Skeletal muscle satellite cell (primary cell): ENCODE data around the gene FAM78B.

ENCODE experiments used
- H3K27me3 ChIP-seq: 2 replicates; pipeline ENCODE4 v1.7.0; 2013; ENCODE audit warnings: low read length; ENCODE audit not compliant: control insufficient read depth, insufficient read depth
- H3K36me3 ChIP-seq: 2 replicates; pipeline ENCODE4 v1.7.0; 2013; ENCODE audit warnings: mild to moderate bottlenecking, control low read depth, low read length; ENCODE audit not compliant: insufficient read depth
- H3K4me1 ChIP-seq: 2 replicates; pipeline ENCODE4 v1.7.0; 2013; ENCODE audit warnings: low read length; ENCODE audit not compliant: control insufficient read depth, insufficient read depth
- H3K4me2 ChIP-seq: 2 replicates; pipeline ENCODE4 v1.7.0; 2013; ENCODE audit warnings: mild to moderate bottlenecking, low read length
- H3K4me3 ChIP-seq: 2 replicates; pipeline ENCODE4 v1.7.0; 2013; ENCODE audit warnings: low read length
- H3K9ac ChIP-seq: 2 replicates; pipeline ENCODE4 v1.7.0; 2013; ENCODE audit warnings: mild to moderate bottlenecking, low read depth, low read length, moderate library complexity
- H3K9me3 ChIP-seq: replicated peaks from 2 replicates; pipeline ENCODE4 v1.7.0; 2013; ENCODE audit warnings: mild to moderate bottlenecking, control low read depth, low read length

Gene FAM78B

GRCh38 chr1:166136222-166136621 is 30.6 kb downstream of the FAM78B start:
- no peak overlapping the region for H3K4me3 ChIP-seq
- no peaks in the 10 kb centered on the region for H3K36me3 ChIP-seq
- no peaks in the 10 kb centered on the region for H3K4me1 ChIP-seq
- H3K9me3 ChIP-seq = no peaks in the 10 kb centered on the region
- H3K27me3 ChIP-seq = no peaks in the 10 kb centered on the region
- H3K4me2 ChIP-seq = no peak overlapping the region
- no peak overlapping the region for H3K9ac ChIP-seq

GRCh38 chr1:166133857-166134256 is 32.9 kb downstream of the FAM78B start:
- no peaks in the 10 kb centered on the region for H3K4me1 ChIP-seq
- H3K36me3 ChIP-seq = no peaks in the 10 kb centered on the region
- H3K4me3 ChIP-seq = no peak overlapping the region
- H3K9ac ChIP-seq = no peak overlapping the region
- no peak overlapping the region for H3K4me2 ChIP-seq
- no peaks in the 10 kb centered on the region for H3K27me3 ChIP-seq
- no peaks in the 10 kb centered on the region for H3K9me3 ChIP-seq

GRCh38 chr1:166133276-166133841 is 33.4 kb downstream of the FAM78B start:
- Histone ChIP-seq H3K9me3 (no peaks in the 10 kb centered on the region), H3K4me1 (no peaks in the 10 kb centered on the region), H3K4me3 (no peak overlapping the region), H3K27me3 (no peaks in the 10 kb centered on the region), H3K36me3 (no peaks in the 10 kb centered on the region), H3K9ac (no peak overlapping the region), H3K4me2 (no peak overlapping the region)

- Histone ChIP-seq H3K9me3 (no peaks in the 10 kb centered on the region), H3K4me2 (no peak overlapping the region), H3K36me3 (no peaks in the 10 kb centered on the region), H3K4me1 (no peaks in the 10 kb centered on the region), H3K4me3 (no peak overlapping the region), H3K9ac (no peak overlapping the region), H3K27me3 (no peaks in the 10 kb centered on the region)
Measured at GRCh38 chr1:166132496-166132895, 34.3 kb downstream of the FAM78B start.

GRCh38 chr1:166129006-166129405 is 37.8 kb downstream of the FAM78B start:
- H3K4me2 ChIP-seq = no peak overlapping the region
- H3K4me1 ChIP-seq = no peaks in the 10 kb centered on the region
- H3K9ac ChIP-seq = no peak overlapping the region
- H3K27me3 ChIP-seq = no peaks in the 10 kb centered on the region
- H3K36me3 ChIP-seq = no peaks in the 10 kb centered on the region
- H3K4me3 ChIP-seq = no peak overlapping the region
- H3K9me3 ChIP-seq = no peaks in the 10 kb centered on the region

GRCh38 chr1:166128195-166128594 is 38.6 kb downstream of the FAM78B start:
- Histone ChIP-seq H3K4me1 (no peaks in the 10 kb centered on the region), H3K36me3 (no peaks in the 10 kb centered on the region), H3K9me3 (no peaks in the 10 kb centered on the region), H3K27me3 (no peaks in the 10 kb centered on the region), H3K4me3 (no peak overlapping the region), H3K4me2 (no peak overlapping the region), H3K9ac (no peak overlapping the region)

- Histone ChIP-seq H3K4me2 (no peak overlapping the region), H3K9me3 (no peaks in the 10 kb centered on the region), H3K4me3 (no peak overlapping the region), H3K4me1 (no peaks in the 10 kb centered on the region), H3K9ac (no peak overlapping the region), H3K27me3 (no peaks in the 10 kb centered on the region), H3K36me3 (no peaks in the 10 kb centered on the region)
Measured at GRCh38 chr1:166127003-166127402, 39.8 kb downstream of the FAM78B start.

- H3K4me1 ChIP-seq = no peaks in the 10 kb centered on the region
- no peaks in the 10 kb centered on the region for H3K9me3 ChIP-seq
- no peak overlapping the region for H3K4me3 ChIP-seq
- H3K9ac ChIP-seq = no peak overlapping the region
- H3K27me3 ChIP-seq = no peaks in the 10 kb centered on the region
- no peaks in the 10 kb centered on the region for H3K36me3 ChIP-seq
- H3K4me2 ChIP-seq = no peak overlapping the region
Measured at GRCh38 chr1:166122873-166123466, 43.8 kb downstream of the FAM78B start.

GRCh38 chr1:166121010-166121409 is 45.8 kb downstream of the FAM78B start:
- Histone ChIP-seq H3K9me3 (no peaks in the 10 kb centered on the region), H3K36me3 (no peaks in the 10 kb centered on the region), H3K27me3 (no peaks in the 10 kb centered on the region), H3K4me3 (no peak overlapping the region), H3K4me2 (no peak overlapping the region), H3K9ac (no peak overlapping the region), H3K4me1 (no peaks in the 10 kb centered on the region)

GRCh38 chr1:166120281-166120680 is 46.5 kb downstream of the FAM78B start:
- H3K4me1 ChIP-seq = no peaks in the 10 kb centered on the region
- H3K36me3 ChIP-seq = no peaks in the 10 kb centered on the region
- no peak overlapping the region for H3K4me3 ChIP-seq
- H3K9me3 ChIP-seq = no peaks in the 10 kb centered on the region
- H3K4me2 ChIP-seq = no peak overlapping the region
- H3K27me3 ChIP-seq = no peaks in the 10 kb centered on the region
- H3K9ac ChIP-seq = no peak overlapping the region

- Histone ChIP-seq H3K4me3 (no peak overlapping the region), H3K4me2 (no peak overlapping the region), H3K9me3 (no peaks in the 10 kb centered on the region), H3K27me3 (no peaks in the 10 kb centered on the region), H3K36me3 (no peaks in the 10 kb centered on the region), H3K9ac (no peak overlapping the region), H3K4me1 (no peaks in the 10 kb centered on the region)
Measured at GRCh38 chr1:166119471-166119965, 47.3 kb downstream of the FAM78B start.

GRCh38 chr1:166117776-166118175 is 49.0 kb downstream of the FAM78B start:
- no peak overlapping the region for H3K4me3 ChIP-seq

More at GRCh38 chr1:166117776-166118175, 49.0 kb downstream of the FAM78B start:
- no peak overlapping the region for H3K4me2 ChIP-seq
- no peak overlapping the region for H3K9ac ChIP-seq
- H3K4me1 ChIP-seq = no peaks in the 10 kb centered on the region
- H3K27me3 ChIP-seq = no peaks in the 10 kb centered on the region
- no peaks in the 10 kb centered on the region for H3K36me3 ChIP-seq
- H3K9me3 ChIP-seq = no peaks in the 10 kb centered on the region
